GM12878 (cell line): ENCODE results near the gene HPD. TPM values are rescaled to one million over a fixed set of nuclear protein-coding genes. Genes with fewer than 3 reads are reported as not detected.

Experiments used
- HCFC1 ChIP-seq: fragments of 150-350 bp; IDR thresholded peaks from 2 replicates; pipeline ENCODE4 v1.6.1; 2014; ENCODE audit warnings: low read length
- HDAC2 ChIP-seq: fragments of 200-600 bp; sonication (generic); IDR thresholded peaks from 2 replicates; pipeline ENCODE4 v1.6.1; 2017
- IKZF2 ChIP-seq, 2 experiments: fragments of 450-650 bp; IDR thresholded peaks; 2 replicates each; pipeline ENCODE4 v1.6.1; 2017; ENCODE audit warnings: mild to moderate bottlenecking in 2 of 2, moderate library complexity in 2 of 2
- MTA2 ChIP-seq: fragments of 450-650 bp; IDR thresholded peaks from 2 replicates; pipeline ENCODE4 v1.6.1; 2016; ENCODE audit warnings: low read depth, mild to moderate bottlenecking, moderate library complexity
- MYC ChIP-seq: IDR thresholded peaks from 2 replicates; pipeline ENCODE4 v1.6.1; 2011; ENCODE audit warnings: mild to moderate bottlenecking, low read length, moderate library complexity, inconsistent platforms; ENCODE audit not compliant: insufficient read depth, insufficient replicate concordance, insufficient read length, severe bottlenecking
- NFYA ChIP-seq: IDR thresholded peaks from 2 replicates; pipeline ENCODE4 v1.6.1; 2011; ENCODE audit warnings: low read depth, mild to moderate bottlenecking, low read length, improper control_type of control experiment, borderline replicate concordance
- NR2C1 ChIP-seq: fragments of 450-650 bp; IDR thresholded peaks from 2 replicates; pipeline ENCODE4 v1.6.1; 2017; ENCODE audit warnings: antibody characterized with exemption, mild to moderate bottlenecking, moderate library complexity
- PAX8 ChIP-seq: fragments of 450-650 bp; IDR thresholded peaks from 2 replicates; pipeline ENCODE4 v1.6.1; 2017; ENCODE audit warnings: mild to moderate bottlenecking, moderate library complexity
- STAT1 ChIP-seq: fragments of 450-650 bp; conservative IDR thresholded peaks from 2 replicates; pipeline ENCODE4 v1.6.1; 2014; ENCODE audit warnings: antibody characterized with exemption, mild to moderate bottlenecking
- STAT3 ChIP-seq: IDR thresholded peaks from 2 replicates; pipeline ENCODE4 v1.6.1; 2011; ENCODE audit warnings: low read depth, low read length, improper control_type of control experiment
- TCF12 ChIP-seq: IDR thresholded peaks from 2 replicates; pipeline ENCODE4 v1.6.1; 2011; ENCODE audit warnings: low read depth, mild to moderate bottlenecking, low read length
- ZNF274 ChIP-seq: IDR thresholded peaks from one replicate; pipeline ENCODE4 v1.8.0; 2011; ENCODE audit not compliant: insufficient read length, insufficient read depth
- polyA plus RNA-seq, 11 experiments: library from polyadenylated mRNA; depleted of rRNA in 4 of 11; unstranded in 6 of 11; stranded (reverse) in 5 of 11; fragments of >200 nt; fragmentation: Nextera tagmentation in 4 of 11; fragmentation: Illumina TruSeq in 1 of 11; extraction: Ambion mirVana in 4 of 11; extraction: Trizol in 1 of 11; gene quantifications; 1 replicate in 1 of 11; 2 replicates in 10 of 11; pipeline versions ENCODE4 v1.2.1 to v1.2.3, GENCODE V29; 2011 to 2016; ENCODE audit warnings: inconsistent platforms in 2 of 11, missing spikeins in 2 of 11, low read depth in 1 of 11
- total RNA-seq, 4 experiments: library from RNA; depleted of rRNA in 3 of 4; stranded (reverse); fragments of >200 nt in 3 of 4; fragmentation: Illumina TruSeq in 1 of 4; extraction: Trizol in 1 of 4; gene quantifications; 2 replicates each; pipeline versions ENCODE4 v1.2.1 to v1.2.3, GENCODE V29; 2013 to 2021
- TF ChIP-seq, protein P1 (sequence below): IDR thresholded peaks from 2 replicates; pipeline ENCODE4 v1.6.1; 2012; ENCODE audit warnings: mild to moderate bottlenecking, low read depth, low read length
- TF ChIP-seq, protein P2 (sequence below): IDR thresholded peaks from 2 replicates; pipeline ENCODE4 v1.6.1; 2011; ENCODE audit warnings: low read depth, low read length, improper control_type of control experiment, borderline replicate concordance
- TF ChIP-seq, protein P3 (sequence below): fragments of 450-650 bp; IDR thresholded peaks from 2 replicates; pipeline ENCODE4 v1.6.1; 2017; ENCODE audit warnings: borderline replicate concordance

HPD gene
- total and polyA plus RNA-seq, 10 of the 15 experiments (the other 5 are each of a cell fraction or from before 2014, with no cell fraction given) = 0.04 to 0.69 (median 0.28) TPM; not detected in 7

DNA sequence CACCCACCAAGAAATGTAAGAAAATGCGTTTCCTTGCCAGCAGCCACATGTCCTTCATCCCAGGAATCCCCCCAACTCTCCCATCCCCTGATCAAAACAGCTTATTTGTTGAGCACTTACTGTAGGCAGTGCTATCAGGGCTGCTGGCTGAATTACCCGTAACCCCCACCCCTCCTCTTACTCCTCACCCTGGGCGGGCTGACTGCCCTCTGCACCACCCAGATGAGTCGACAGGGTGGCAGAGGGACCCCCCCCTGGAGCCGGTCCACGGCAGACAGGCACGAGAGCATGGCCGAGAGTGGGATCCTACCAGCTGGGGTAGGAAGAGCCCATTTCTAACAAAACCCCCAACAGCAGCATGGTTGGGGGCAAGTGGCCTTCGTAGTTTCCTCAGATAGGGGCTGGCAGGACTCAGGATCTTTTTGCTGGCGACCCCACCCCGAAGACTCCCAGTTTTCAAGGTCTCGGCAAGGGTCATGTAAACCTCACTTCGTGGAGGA is 64.1 kb downstream of the HPD start (continued):
- TF ChIP-seq, protein P1, sequence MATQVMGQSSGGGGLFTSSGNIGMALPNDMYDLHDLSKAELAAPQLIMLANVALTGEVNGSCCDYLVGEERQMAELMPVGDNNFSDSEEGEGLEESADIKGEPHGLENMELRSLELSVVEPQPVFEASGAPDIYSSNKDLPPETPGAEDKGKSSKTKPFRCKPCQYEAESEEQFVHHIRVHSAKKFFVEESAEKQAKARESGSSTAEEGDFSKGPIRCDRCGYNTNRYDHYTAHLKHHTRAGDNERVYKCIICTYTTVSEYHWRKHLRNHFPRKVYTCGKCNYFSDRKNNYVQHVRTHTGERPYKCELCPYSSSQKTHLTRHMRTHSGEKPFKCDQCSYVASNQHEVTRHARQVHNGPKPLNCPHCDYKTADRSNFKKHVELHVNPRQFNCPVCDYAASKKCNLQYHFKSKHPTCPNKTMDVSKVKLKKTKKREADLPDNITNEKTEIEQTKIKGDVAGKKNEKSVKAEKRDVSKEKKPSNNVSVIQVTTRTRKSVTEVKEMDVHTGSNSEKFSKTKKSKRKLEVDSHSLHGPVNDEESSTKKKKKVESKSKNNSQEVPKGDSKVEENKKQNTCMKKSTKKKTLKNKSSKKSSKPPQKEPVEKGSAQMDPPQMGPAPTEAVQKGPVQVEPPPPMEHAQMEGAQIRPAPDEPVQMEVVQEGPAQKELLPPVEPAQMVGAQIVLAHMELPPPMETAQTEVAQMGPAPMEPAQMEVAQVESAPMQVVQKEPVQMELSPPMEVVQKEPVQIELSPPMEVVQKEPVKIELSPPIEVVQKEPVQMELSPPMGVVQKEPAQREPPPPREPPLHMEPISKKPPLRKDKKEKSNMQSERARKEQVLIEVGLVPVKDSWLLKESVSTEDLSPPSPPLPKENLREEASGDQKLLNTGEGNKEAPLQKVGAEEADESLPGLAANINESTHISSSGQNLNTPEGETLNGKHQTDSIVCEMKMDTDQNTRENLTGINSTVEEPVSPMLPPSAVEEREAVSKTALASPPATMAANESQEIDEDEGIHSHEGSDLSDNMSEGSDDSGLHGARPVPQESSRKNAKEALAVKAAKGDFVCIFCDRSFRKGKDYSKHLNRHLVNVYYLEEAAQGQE = no peak
- TF ChIP-seq IKZF2 (IDR thresholded peaks at IDR 0.05) (peak in 1 of 2 experiments; percentile 6; a peak in 1 of 4 replicates), STAT1 (no peak), MTA2 (no peak), STAT3 (no peak), MYC (no peak), NR2C1 (no peak), HCFC1 (0 out of 2 replicates have a peak, but pooled peaks have one; percentile 14), PAX8 (no peak), HDAC2 (no peak), ZNF274 (no peak), TCF12 (no peak), NFYA (no peak)
- TF ChIP-seq, protein P2, sequence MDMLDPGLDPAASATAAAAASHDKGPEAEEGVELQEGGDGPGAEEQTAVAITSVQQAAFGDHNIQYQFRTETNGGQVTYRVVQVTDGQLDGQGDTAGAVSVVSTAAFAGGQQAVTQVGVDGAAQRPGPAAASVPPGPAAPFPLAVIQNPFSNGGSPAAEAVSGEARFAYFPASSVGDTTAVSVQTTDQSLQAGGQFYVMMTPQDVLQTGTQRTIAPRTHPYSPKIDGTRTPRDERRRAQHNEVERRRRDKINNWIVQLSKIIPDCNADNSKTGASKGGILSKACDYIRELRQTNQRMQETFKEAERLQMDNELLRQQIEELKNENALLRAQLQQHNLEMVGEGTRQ = no peak
- TF ChIP-seq, protein P3, sequence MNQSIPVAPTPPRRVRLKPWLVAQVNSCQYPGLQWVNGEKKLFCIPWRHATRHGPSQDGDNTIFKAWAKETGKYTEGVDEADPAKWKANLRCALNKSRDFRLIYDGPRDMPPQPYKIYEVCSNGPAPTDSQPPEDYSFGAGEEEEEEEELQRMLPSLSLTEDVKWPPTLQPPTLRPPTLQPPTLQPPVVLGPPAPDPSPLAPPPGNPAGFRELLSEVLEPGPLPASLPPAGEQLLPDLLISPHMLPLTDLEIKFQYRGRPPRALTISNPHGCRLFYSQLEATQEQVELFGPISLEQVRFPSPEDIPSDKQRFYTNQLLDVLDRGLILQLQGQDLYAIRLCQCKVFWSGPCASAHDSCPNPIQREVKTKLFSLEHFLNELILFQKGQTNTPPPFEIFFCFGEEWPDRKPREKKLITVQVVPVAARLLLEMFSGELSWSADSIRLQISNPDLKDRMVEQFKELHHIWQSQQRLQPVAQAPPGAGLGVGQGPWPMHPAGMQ = no peak
